ENCODE results near the gene WIPF1. TPM values are rescaled to one million over a fixed set of nuclear protein-coding genes. Genes with fewer than 3 reads are reported as not detected.

WIPF1 gene
- total RNA-seq, 1 donor from 2014 or later, result 20.1 TPM

- Mint-ChIP-seq H3K4me1 (peaks cover under 1% of the 10 kb centered on the region), H3K4me3 (no peak overlapping the region), H3K27ac (ENCODE audit: unreplicated experiment) (no peak overlapping the region), H3K36me3 (ENCODE audit: low read depth) (peaks cover 4% of the 10 kb centered on the region), H3K9me3 (no peaks in the 10 kb centered on the region), H3K27me3 (ENCODE audit: low read depth) (no peaks in the 10 kb centered on the region)
- no peak for DNase-seq (ENCODE audit: low read depth, low spot score)
- TF ChIP-seq CTCF (conservative IDR thresholded peaks at IDR 0.05), result peak; percentile 54
These were observed 8.1 kb upstream of the WIPF1 start for GRCh38 chr2:174605687-174606086.

- Mint-ChIP-seq H3K4me3 (no peak overlapping the region), H3K36me3 (ENCODE audit: low read depth) (peaks cover 12% of the 10 kb centered on the region), H3K27ac (ENCODE audit: unreplicated experiment) (no peak overlapping the region), H3K9me3 (peaks cover 8% of the 10 kb centered on the region), H3K27me3 (ENCODE audit: low read depth) (no peaks in the 10 kb centered on the region), H3K4me1 (no peaks in the 10 kb centered on the region)
- peak; percentile 57 for TF ChIP-seq CTCF (conservative IDR thresholded peaks at IDR 0.05)
- no peak for DNase-seq (ENCODE audit: low read depth, low spot score)
These were observed 5.7 kb upstream of the WIPF1 start for GRCh38 chr2:174603280-174603679.

- no peak overlapping the region for H3K27ac Mint-ChIP-seq (ENCODE audit: unreplicated experiment)
- no peak for DNase-seq (ENCODE audit: low read depth, low spot score)
These were observed 5.1 kb upstream of the WIPF1 start for GRCh38 chr2:174602745-174603144.

GRCh38 chr2:174600349-174600748, 2.7 kb upstream of the WIPF1 start:
- Mint-ChIP-seq H3K9me3 (peaks cover 8% of the 10 kb centered on the region), H3K4me1 (no peaks in the 10 kb centered on the region), H3K27ac (ENCODE audit: unreplicated experiment) (no peak overlapping the region), H3K27me3 (ENCODE audit: low read depth) (no peaks in the 10 kb centered on the region), H3K36me3 (ENCODE audit: low read depth) (peaks cover 9% of the 10 kb centered on the region), H3K4me3 (no peak overlapping the region)
- no peak for DNase-seq (ENCODE audit: low read depth, low spot score)
- no peak for TF ChIP-seq CTCF (conservative IDR thresholded peaks at IDR 0.05)

More at GRCh38 chr2:174602745-174603144, 5.1 kb upstream of the WIPF1 start:
- Mint-ChIP-seq H3K9me3 (peaks cover 8% of the 10 kb centered on the region), H3K4me1 (no peaks in the 10 kb centered on the region), H3K27me3 (ENCODE audit: low read depth) (no peaks in the 10 kb centered on the region), H3K4me3 (no peak overlapping the region), H3K36me3 (ENCODE audit: low read depth) (peaks cover 12% of the 10 kb centered on the region)
- TF ChIP-seq CTCF (conservative IDR thresholded peaks at IDR 0.05), result no peak

- DNase-seq (ENCODE audit: low read depth, low spot score), result no peak
- Mint-ChIP-seq H3K4me3 (no peak overlapping the region), H3K4me1 (peaks cover 4% of the 10 kb centered on the region), H3K9me3 (peaks cover 8% of the 10 kb centered on the region), H3K27me3 (ENCODE audit: low read depth) (no peaks in the 10 kb centered on the region), H3K36me3 (ENCODE audit: low read depth) (peaks cover 9% of the 10 kb centered on the region), H3K27ac (ENCODE audit: unreplicated experiment) (no peak overlapping the region)
- no peak for TF ChIP-seq CTCF (conservative IDR thresholded peaks at IDR 0.05)
These were observed 1.8 kb upstream of the WIPF1 start for GRCh38 chr2:174599310-174599921.
